GM12873 (cell line): Measurements from ENCODE around the gene REEP3.

Experiments used
- CTCF ChIP-seq: IDR thresholded peaks from 2 replicates; pipeline ENCODE4 v1.5.1; 2012; ENCODE audit warnings: low read depth, mild to moderate bottlenecking, moderate library complexity, low read length, control low read depth; ENCODE audit not compliant: insufficient read depth; ENCODE audit errors: missing control alignments

Gene REEP3

GRCh38 chr10:63562857-63563256 lies 41.7 kb downstream of the REEP3 start:
- no peak for TF ChIP-seq CTCF

DNA sequence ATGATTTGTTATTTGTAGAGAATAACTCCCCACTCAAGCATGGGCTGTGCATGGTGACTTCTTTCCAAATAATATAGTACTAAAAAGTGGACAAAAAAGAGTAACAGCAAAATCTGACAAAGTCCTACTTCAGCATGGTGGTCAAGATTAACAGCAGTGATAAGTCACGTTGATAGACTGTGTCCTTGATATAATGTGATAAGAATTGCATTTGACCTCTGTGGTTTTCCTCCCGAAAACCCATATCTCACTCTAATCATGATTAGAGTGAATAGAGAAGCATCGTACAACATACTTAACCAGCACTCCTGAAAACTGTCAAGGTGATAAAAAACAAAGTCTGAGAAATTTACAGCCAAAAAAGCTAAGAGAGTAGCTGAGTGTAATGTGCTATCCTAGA lies 42.4 kb downstream of the REEP3 start:
- no peak for TF ChIP-seq CTCF

DNA sequence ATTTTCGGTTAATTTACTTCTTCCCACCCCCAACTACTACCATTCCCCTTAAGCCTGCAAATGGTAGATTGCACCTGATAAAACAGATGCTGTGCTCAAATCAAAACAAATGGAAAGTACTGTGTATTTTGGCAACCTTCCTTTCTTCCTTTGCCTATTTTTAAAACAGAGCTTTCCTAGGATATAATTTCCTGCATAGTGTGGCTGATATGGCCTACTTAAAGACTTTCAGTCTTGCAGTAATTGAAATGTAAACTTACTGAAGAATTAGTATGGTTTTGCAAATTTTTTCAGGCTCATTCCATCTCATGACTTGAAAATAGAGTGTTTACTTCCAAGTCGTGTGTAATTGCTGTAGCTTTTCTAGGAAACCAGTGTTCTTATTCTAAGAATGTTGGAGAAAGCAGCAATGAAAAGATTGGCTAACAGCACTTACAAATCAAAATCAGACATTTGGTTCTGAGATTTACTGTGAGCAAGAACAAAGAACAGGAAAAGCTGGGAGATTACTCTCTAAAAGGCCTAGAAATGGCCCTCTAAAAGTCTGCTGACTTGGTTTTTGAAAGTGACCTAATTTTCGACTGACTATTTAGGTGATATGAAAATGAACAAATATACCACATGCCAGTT lies 52.0 kb downstream of the REEP3 start:
- TF ChIP-seq CTCF: no peak

DNA sequence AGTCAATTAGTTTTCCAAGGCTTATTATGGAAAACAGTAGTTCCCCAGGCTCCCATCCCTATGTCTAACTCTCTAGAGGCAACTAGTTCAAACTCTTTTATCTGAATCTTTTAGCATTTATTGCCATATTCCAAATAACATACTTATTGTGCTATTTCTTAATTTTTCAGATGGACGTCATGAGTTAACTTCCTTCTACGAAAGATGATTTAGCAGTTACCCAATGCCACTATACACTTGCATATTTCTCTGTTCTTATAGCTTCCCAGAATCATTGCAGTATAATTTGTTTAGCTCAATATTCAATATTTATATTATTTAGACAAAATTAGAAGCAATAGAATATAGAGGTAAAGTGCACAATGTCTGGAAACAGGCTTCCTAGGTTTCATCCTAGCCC lies 52.8 kb downstream of the REEP3 start:
- no peak for TF ChIP-seq CTCF

DNA sequence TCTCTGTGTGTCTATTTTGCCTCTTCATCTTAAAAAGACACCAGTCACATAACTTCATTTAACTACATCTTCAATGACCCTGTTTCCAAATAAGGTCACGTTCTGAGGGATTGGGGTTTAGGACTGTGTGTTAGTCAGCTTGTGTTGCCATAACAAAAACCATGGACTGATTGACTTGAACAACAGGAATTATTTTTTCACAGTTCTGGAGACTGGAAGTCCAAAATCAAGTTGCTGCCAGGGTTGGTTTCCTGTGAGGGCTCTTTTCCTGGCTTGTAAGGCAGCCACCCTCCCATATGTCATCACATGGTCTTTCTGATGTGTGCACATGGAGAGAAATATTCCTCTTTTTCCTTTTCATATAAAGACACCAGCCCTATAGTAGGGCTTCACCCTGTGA lies 55.3 kb downstream of the REEP3 start:
- TF ChIP-seq CTCF: no peak

DNA sequence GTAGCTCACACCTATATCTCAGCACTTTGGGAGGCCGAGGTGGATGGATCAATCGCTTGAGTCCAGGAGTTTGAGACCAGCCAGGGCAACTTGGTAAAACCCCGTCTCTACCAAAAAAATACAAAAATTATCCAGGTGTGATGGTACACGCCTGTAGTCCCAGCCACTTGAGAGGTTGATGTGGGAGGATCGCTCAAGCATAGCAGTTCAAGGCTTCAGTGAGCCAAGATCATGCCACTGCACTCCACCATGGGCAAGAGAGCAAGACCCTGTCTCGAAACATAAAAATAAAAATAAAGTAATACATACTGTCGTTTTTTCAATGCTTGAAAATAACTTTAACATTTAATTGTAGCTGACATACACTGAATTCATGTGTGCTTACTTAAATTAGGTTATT lies 57.3 kb downstream of the REEP3 start:
- TF ChIP-seq CTCF: no peak

DNA sequence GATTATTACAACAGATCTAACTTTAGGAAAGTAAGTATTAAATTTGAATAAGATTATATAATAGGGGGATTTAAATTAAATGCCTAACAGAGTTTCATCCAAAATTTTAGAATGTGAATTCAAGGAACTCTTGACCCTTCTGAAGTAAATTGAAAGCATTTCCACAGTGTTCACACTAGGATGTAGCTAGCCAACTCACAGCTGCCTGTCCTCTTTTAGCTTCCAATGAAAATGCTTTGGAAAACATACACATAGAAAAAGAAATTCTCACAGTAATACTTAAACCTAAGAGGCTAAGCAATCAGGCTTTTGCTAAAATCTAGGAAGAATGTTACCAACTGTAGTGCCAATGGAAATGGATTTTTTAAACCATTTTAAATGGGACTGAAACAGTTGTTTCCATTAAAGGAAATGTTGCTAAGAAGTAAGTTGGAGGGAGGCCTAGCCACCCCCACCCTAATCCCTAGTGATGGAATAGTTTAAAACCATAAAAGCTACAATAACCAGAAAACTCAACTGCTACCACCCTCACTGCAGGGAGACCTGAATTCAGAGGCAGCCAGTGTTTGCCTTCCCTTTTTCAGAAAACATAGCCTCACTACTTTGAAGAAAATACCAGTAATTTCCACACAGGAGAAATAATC lies 58.3 kb downstream of the REEP3 start:
- no peak for TF ChIP-seq CTCF
